ENCODE results near the gene GPR137.

DNA sequence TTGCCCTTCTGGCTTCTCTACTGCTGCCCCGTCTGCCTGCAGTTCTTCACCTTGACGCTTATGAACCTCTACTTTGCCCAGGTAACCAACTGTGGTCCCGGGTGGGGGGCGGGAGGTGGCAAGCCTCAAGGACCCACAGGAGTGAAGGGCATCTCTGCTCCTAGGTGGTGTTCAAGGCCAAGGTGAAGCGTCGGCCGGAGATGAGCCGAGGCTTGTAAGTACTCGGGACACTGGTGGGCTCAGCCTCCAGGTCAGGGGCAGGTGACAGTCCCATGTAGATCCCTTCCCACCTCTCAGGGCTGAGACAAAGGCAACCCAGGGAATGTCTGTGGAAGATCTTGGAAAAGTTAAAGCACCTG, 1.1 kb downstream of the GPR137 start:
- TF ChIP-seq EZH2 (IDR thresholded peaks at IDR 0.05): no peak
- no peak for TF ChIP-seq POLR2AphosphoS5 (IDR thresholded peaks at IDR 0.05; ENCODE audit: borderline replicate concordance, low read depth, low read length)

All from SK-N-MC (cell line).